Upper lobe of left lung (tissue), 6 donors: ENCODE data around the gene FAM151A. TPM values are rescaled to one million over a fixed set of nuclear protein-coding genes. Genes with fewer than 3 reads are reported as not detected.

Experiments
- ATAC-seq, 2 donors: fragments of 200-7000 bp; cut with Tn5 transposase; one replicate each; pipeline ENCODE4 v1.9.1; 2022; ENCODE audit warnings: mild to moderate bottlenecking in 2 of 2, moderate library complexity in 2 of 2; ENCODE audit not compliant: low FRiP score in 2 of 2
- DNase-seq, 2 donors: peaks; one replicate each; pipeline ENCODE4 v3.0.0-alpha.2; 2019 to 2020
- H3K27ac ChIP-seq, 4 donors: fragments of 200-600 bp; sonication (generic); one replicate each; pipeline ENCODE4 v1.5.1; 2016 to 2019
- H3K27me3 ChIP-seq, 4 donors: fragments of 200-600 bp; sonication (generic); one replicate each; pipeline ENCODE4 v1.5.1; 2017 to 2019
- H3K36me3 ChIP-seq, 4 donors: fragments of 200-600 bp; sonication (generic); one replicate each; pipeline ENCODE4 v1.5.1; 2016 to 2019
- H3K4me1 ChIP-seq, 4 donors: fragments of 200-600 bp; sonication (generic); one replicate each; pipeline ENCODE4 v1.5.1; 2018 to 2019
- H3K4me3 ChIP-seq, 4 donors: fragments of 200-600 bp; sonication (generic); one replicate each; pipeline ENCODE4 v1.5.1; 2017 to 2019; ENCODE audit warnings: mild to moderate bottlenecking in 2 of 4, moderate library complexity in 1 of 4
- H3K9me3 ChIP-seq, 4 donors: fragments of 200-600 bp; sonication (generic); one replicate each; pipeline ENCODE4 v1.5.1; 2018 to 2019
- EP300 ChIP-seq, 4 donors: sonication (generic); formaldehyde crosslinking; IDR thresholded peaks; one replicate each; pipeline ENCODE4 v1.5.1; 2017; ENCODE audit warnings: antibody characterized with exemption in 4 of 4, control low read depth in 2 of 4
- POLR2A ChIP-seq, 4 donors: fragments of 450-650 bp; IDR thresholded peaks; one replicate each; pipeline ENCODE4 v1.5.1; 2016 to 2017; ENCODE audit warnings: antibody characterized with exemption in 4 of 4, mild to moderate bottlenecking in 2 of 4
- POLR2AphosphoS5 ChIP-seq, 2 donors: sonication (generic); formaldehyde crosslinking; IDR thresholded peaks; one replicate each; pipeline ENCODE4 v1.5.1; 2017; ENCODE audit warnings: antibody characterized with exemption in 2 of 2
- WGBS, 2 donors: methylation state at CpG; one replicate each; pipeline ENCODE4 v1.1.5; 2017 to 2018; 5-methylcytosine and 5-hydroxymethylcytosine counted together
- total RNA-seq, 6 donors: library from RNA; depleted of rRNA in 4 of 6; stranded (reverse); fragments of >200 nt in 4 of 6; gene quantifications; one replicate each; pipeline versions ENCODE4 v1.1.0 to v1.2.1, GENCODE V29; 2016 to 2021
- TF ChIP-seq, protein P1 (sequence below), 6 experiments: fragments of 450-650 bp in 4 of 6; fragments of 200-600 bp in 2 of 6; sonication (generic) in 2 of 6; IDR thresholded peaks; one replicate each; pipeline ENCODE4 v1.5.1; 2016 to 2019; ENCODE audit warnings: antibody characterized with exemption in 6 of 6
- donor health status: DM: no; HTN: no; CAD: no; lungs with moderate emphysema.
- donor health status: DM: no; HTN: yes; CAD: no; lungs with severe emphysema.

The FAM151A gene
- total RNA-seq, 6 donors from 2014 or later = not detected

DNA sequence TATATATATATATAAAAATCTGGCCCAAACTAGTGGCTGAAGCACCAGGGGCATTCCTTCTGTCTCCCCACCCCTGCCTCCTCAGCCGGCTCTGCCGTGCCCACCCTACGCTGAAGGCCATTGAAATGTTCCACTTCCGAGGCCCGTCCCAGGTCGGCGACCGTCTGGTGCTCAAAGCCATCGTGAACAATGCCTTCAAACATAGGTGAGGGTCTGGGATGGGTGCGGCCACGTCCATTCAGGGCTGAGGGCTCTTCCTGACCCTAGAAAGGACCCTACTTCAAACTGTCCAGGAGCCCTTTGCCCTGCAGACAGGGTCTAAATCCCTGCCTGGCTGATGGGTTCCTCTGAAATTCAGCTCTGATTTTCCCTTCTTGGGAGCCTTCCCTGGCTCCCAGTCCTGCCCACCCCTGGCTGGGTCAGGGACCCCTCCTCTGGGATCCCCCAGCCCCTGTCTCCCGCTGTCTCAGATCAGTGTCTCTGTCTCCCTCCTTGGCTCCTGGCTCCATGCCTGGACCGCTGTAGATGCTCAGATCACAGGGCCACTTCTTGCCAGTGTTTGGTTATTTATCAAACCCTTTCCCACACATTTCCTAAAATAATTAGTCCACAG, 24.0 kb downstream of the FAM151A start:
- no peak overlapping the region for H3K27ac ChIP-seq
- no peaks in the 10 kb centered on the region for H3K4me1 ChIP-seq
- H3K36me3 ChIP-seq = peaks cover 0 to 3% (median 1%) of the 10 kb centered on the region in 4 donors
- no peaks in the 10 kb centered on the region for H3K9me3 ChIP-seq
- DNase-seq (no peak), ATAC-seq (no peak)
- TF ChIP-seq POLR2AphosphoS5 (IDR thresholded peaks at IDR 0.05) = no peak
- no peak for TF ChIP-seq POLR2A (IDR thresholded peaks at IDR 0.05)
- TF ChIP-seq, protein P1, sequence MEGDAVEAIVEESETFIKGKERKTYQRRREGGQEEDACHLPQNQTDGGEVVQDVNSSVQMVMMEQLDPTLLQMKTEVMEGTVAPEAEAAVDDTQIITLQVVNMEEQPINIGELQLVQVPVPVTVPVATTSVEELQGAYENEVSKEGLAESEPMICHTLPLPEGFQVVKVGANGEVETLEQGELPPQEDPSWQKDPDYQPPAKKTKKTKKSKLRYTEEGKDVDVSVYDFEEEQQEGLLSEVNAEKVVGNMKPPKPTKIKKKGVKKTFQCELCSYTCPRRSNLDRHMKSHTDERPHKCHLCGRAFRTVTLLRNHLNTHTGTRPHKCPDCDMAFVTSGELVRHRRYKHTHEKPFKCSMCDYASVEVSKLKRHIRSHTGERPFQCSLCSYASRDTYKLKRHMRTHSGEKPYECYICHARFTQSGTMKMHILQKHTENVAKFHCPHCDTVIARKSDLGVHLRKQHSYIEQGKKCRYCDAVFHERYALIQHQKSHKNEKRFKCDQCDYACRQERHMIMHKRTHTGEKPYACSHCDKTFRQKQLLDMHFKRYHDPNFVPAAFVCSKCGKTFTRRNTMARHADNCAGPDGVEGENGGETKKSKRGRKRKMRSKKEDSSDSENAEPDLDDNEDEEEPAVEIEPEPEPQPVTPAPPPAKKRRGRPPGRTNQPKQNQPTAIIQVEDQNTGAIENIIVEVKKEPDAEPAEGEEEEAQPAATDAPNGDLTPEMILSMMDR (IDR thresholded peaks at IDR 0.05) = no peak
- no peak for TF ChIP-seq EP300 (IDR thresholded peaks at IDR 0.05)
- H3K4me3 ChIP-seq = no peak overlapping the region
- no peaks in the 10 kb centered on the region for H3K27me3 ChIP-seq
- WGBS, 2 donors = 87 to 92% methylated on average over 9 to 13 of the region's 13 CpGs

DNA sequence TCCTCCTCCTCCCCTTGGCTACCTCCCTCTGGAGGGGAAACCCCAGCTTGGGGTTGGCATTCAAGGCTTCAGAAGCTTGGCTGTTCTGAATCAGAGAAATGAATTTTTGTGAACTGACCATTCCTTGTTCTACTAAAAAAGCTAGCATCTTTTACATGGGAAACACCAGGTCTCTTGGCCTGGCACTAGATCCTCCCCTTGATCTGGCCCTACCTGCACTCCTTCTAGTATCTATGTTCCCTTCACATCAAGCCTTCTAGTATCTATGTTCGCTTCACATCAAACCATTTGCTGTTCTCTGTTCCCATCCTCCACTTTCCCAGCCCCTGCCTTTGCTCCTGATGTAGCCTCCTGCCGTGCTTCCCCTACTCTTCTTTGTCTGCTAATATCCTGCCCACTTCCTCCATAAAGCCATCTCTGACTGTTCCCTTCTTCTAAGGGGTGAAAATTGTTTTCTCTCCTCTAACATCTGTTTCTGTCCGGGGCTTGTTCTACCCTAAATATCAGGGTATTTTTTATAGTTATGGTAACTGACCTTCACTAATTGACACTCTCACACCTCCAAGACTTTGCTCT, 25.8 kb downstream of the FAM151A start:
- Histone ChIP-seq H3K4me3 (no peak overlapping the region), H3K27ac (no peak overlapping the region), H3K36me3 (peaks cover 0 to 3% (median 1%) of the 10 kb centered on the region in 4 donors), H3K4me1 (no peaks in the 10 kb centered on the region), H3K9me3 (no peaks in the 10 kb centered on the region), H3K27me3 (no peaks in the 10 kb centered on the region)
- TF ChIP-seq POLR2AphosphoS5 (IDR thresholded peaks at IDR 0.05) (no peak), EP300 (IDR thresholded peaks at IDR 0.05) (no peak), POLR2A (IDR thresholded peaks at IDR 0.05) (no peak)
- TF ChIP-seq, protein P1 (IDR thresholded peaks at IDR 0.05) = no peak
- no peak for DNase-seq
- WGBS, 2 donors = 75 to 76% methylated on average over 3 of the region's 3 CpGs
- ATAC-seq = no peak

DNA sequence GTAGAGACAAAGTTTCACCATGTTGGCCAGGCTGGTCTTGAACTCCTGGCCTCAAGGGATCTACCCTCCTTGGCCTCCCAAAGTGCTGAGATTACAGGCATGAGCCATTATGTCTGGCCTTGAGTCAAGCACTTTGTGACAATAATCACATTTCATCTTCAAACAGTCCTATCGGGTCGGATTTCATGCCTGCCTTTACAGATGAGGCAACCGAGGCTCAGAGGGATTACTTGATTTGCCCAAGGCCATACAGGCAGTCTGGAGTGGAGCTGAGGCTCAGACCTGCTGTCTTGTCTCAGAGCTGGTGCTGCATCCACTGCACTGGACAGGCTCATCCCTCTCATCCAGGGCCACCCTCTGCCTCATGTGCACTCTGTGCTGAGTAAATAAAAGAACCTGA, 26.6 kb downstream of the FAM151A start:
- H3K36me3 ChIP-seq = peaks cover 0 to 3% (median 1%) of the 10 kb centered on the region in 4 donors
- no peak for ATAC-seq
- H3K27me3 ChIP-seq = no peaks in the 10 kb centered on the region
- H3K4me3 ChIP-seq = no peak overlapping the region
- DNase-seq = no peak
- no peaks in the 10 kb centered on the region for H3K4me1 ChIP-seq
- no peaks in the 10 kb centered on the region for H3K9me3 ChIP-seq
- 80 to 98% methylated on average over 1 to 3 of the region's 3 CpGs for WGBS, 2 donors
- TF ChIP-seq, protein P1 (IDR thresholded peaks at IDR 0.05) = no peak
- TF ChIP-seq POLR2AphosphoS5 (IDR thresholded peaks at IDR 0.05) (no peak), EP300 (IDR thresholded peaks at IDR 0.05) (no peak), POLR2A (IDR thresholded peaks at IDR 0.05) (no peak)
- H3K27ac ChIP-seq = no peak overlapping the region

DNA sequence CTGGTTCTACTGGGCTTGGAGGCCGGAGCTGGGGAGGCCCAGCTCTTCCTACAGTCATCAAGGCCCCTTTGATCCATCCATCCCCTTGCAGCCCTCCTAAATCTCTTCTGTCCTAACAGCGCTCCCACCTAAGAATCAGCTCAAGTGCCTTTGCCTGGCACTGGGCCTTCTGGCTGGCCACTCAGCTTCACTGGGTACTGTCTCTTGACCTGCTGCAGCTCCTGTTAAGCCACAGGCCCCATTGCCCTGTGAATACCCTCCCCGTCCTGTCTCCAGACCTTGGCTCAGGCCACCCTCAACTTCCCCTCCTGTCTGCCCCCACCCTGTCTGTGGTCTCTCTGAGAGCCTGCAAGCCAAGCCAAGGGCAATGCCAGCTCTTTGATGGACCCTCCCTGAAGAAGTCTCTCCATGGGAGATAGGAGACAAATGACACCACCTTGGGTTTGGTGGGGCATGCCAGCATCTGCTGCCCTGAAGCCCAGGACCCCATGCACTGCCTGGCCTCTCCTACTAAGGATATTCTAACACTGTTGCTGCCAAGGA, 27.3 kb downstream of the FAM151A start:
- TF ChIP-seq, protein P1 (IDR thresholded peaks at IDR 0.05) = no peak
- TF ChIP-seq POLR2AphosphoS5 (IDR thresholded peaks at IDR 0.05) = no peak
- TF ChIP-seq EP300 (IDR thresholded peaks at IDR 0.05) = no peak
- no peak for TF ChIP-seq POLR2A (IDR thresholded peaks at IDR 0.05)
- no peak overlapping the region for H3K27ac ChIP-seq
- no peaks in the 10 kb centered on the region for H3K4me1 ChIP-seq
- ATAC-seq (no peak), DNase-seq (no peak)
- H3K4me3 ChIP-seq = no peak overlapping the region
- 97 to 100% methylated on average over 2 to 3 of the region's 3 CpGs for WGBS, 2 donors
- H3K27me3 ChIP-seq = no peaks in the 10 kb centered on the region
- H3K9me3 ChIP-seq = no peaks in the 10 kb centered on the region
- peaks cover 0 to 3% (median 1%) of the 10 kb centered on the region in 4 donors for H3K36me3 ChIP-seq
